HG03575 (cell line): ENCODE results near the gene HMG20B.

ENCODE experiments used
- ATAC-seq: cut with Tn5 transposase; IDR thresholded peaks from one replicate; pipeline ENCODE4 v1.9.1; 2021; ENCODE audit not compliant: unreplicated experiment, insufficient number of reproducible peaks, low FRiP score; ENCODE audit errors: extremely low read depth

Gene HMG20B

GRCh38 chr19:3535981-3536380, 36.8 kb upstream of the HMG20B start:
- ATAC-seq, result no peak

- ATAC-seq, result no peak
Observed at GRCh38 chr19:3536429-3537100, 36.2 kb upstream of the HMG20B start.

GRCh38 chr19:3537101-3537437, 35.7 kb upstream of the HMG20B start:
- no peak for ATAC-seq

- no peak for ATAC-seq
Observed at GRCh38 chr19:3537438-3538240, 35.1 kb upstream of the HMG20B start.

GRCh38 chr19:3538258-3538929, 34.4 kb upstream of the HMG20B start:
- no peak for ATAC-seq

GRCh38 chr19:3538965-3539755, 33.6 kb upstream of the HMG20B start, which contains the start of gene TEKTIP1:
TEKTIP1 (plus strand) TSS chr19:3539174; CDS start chr19:3539178, 4 bp downstream.
- ATAC-seq, result no peak

GRCh38 chr19:3539756-3540118, 33.0 kb upstream of the HMG20B start:
- no peak for ATAC-seq

- no peak for ATAC-seq
Observed at GRCh38 chr19:3543150-3544057, 29.3 kb upstream of the HMG20B start.

- ATAC-seq, result no peak
Observed at GRCh38 chr19:3544058-3544376, 28.7 kb upstream of the HMG20B start.

GRCh38 chr19:3544742-3545668, 27.7 kb upstream of the HMG20B start:
- ATAC-seq, result no peak

GRCh38 chr19:3545669-3546034, 27.1 kb upstream of the HMG20B start:
- ATAC-seq, result no peak

- ATAC-seq, result no peak
Observed at GRCh38 chr19:3546119-3546518, 26.6 kb upstream of the HMG20B start.

GRCh38 chr19:3547301-3547731, 25.4 kb upstream of the HMG20B start:
- ATAC-seq, result no peak

GRCh38 chr19:3547767-3548282, 24.9 kb upstream of the HMG20B start:
- no peak for ATAC-seq

GRCh38 chr19:3548606-3549005, 24.1 kb upstream of the HMG20B start:
- ATAC-seq, result no peak

- ATAC-seq, result no peak
Observed at GRCh38 chr19:3549816-3550215, 22.9 kb upstream of the HMG20B start.
